GM18499 (cell line): ENCODE data around the gene FUT1.
"Not testable (repeated sequence)": the region's sequence is repeated elsewhere in the genome, so short reads cannot be mapped to it uniquely, and the experiment has no call there.

Source experiments
- ATAC-seq: cut with Tn5 transposase; IDR thresholded peaks from one replicate; pipeline ENCODE4 v1.9.1; 2021; ENCODE audit warnings: moderate number of reproducible peaks; ENCODE audit not compliant: insufficient read depth, unreplicated experiment

The FUT1 gene

GRCh38 chr19:48752496-48753365, at the start of gene FUT1:
FUT1 (minus strand) TSS chr19:48752641; CDS start chr19:48751281, 1,360 bp downstream.
- no peak for ATAC-seq

- no peak for ATAC-seq
These were observed 47.2 kb upstream of the FUT1 start for GRCh38 chr19:48799358-48800300.

DNA sequence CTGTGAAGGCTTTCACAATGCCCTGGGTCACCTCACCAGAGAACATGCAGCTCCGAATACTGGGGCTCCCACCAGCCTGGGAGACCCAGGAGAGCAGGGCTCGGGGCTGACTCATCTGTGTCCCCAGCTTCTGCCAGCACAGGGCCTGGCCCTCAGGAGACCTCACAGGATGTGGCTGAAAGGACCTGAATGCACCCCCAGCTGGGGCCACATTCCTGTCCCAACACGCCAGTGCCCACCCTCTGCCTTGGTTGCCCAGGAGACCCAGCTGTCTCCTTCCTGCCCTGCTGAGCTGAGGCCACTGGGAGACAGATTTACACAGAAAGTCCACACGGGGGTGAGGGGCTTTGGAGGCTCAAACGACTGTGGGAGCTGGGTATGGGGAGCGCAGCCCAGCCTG, 46.5 kb upstream of the FUT1 start:
- no peak for ATAC-seq

DNA sequence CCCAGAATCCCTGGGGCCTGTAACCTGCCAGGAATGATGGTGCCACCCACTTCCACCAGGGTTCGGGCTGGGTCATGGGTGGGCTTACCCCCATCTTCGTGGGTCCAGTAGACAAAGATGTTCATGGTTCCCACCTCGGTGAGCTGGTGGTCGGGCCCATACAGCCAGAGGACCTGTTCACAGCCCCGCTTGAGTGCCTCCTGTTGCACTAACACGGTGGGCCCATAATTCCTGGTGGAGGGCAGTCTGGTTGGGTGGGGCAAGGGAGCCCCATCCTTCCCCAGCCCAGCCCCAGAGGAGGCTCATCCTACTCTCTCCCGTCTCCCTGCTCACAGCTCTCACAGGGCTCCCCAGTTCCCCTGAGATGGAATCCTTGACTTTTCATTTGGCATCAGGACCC, 44.7 kb upstream of the FUT1 start:
- ATAC-seq = no peak

- no peak for ATAC-seq
These were observed 44.0 kb upstream of the FUT1 start for GRCh38 chr19:48796298-48797083.

DNA sequence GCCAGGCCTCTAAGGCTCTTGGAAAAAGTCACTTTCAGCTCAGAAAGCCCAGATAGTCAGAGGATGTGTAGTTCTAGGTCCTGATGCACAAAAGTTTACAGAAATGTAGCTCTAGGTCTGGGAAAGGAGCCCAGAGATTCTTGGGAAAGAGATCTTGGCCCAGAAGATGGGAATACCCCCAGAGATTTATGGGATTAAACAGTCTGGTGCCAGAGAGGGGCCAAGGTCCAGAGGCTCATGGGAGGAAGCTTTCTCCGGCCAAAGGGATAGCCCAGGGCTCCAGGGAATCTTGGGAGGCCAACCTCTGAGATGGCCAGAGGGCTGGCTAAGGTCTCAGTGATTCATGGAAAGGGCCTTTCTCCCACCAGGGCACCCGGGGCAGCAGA, 43.2 kb upstream of the FUT1 start:
- no peak for ATAC-seq

- no peak for ATAC-seq
These were observed 42.7 kb upstream of the FUT1 start for GRCh38 chr19:48795055-48795684.

DNA sequence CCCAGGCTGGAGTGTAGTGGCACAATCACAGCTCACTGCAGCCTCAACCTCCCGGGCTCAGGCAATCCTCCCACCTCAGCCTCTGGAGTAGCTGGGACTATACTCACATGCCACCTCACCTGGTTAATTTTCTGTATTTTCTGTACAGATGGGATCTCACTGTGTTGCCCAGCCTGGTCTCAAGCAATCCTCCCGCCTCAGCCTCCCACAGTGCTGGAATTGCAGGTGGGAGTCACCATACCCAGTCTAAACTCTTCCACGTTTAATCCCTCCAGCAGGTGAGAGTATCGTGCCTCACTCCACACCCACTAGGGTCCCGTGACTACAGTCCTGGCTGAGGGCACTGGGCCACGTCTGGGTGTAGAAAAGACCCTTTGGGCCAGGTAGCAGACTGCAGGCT, 41.9 kb upstream of the FUT1 start:
- ATAC-seq = no peak

- no peak for ATAC-seq
These were observed 40.8 kb upstream of the FUT1 start for GRCh38 chr19:48793271-48793670.

GRCh38 chr19:48787331-48787730, 34.9 kb upstream of the FUT1 start:
- ATAC-seq = not testable (repeated sequence)

DNA sequence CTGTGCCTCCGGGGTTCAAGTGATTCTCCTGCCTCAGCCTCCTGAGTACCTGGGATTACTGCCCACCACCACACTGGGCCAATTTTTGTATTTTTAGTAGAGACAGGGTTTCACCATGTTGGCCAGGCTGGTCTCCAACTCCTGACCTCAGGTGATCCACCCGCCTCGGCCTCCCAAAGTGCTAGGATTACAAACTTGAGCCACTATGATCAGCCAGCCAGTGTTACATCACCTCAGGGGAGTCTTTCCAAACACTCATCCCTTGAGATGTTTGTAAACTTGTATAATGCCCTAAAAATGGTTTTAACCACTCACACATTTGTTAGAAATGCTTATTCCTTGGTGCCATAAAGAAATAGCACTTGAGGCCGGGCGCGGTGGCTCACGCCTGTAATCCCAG, 34.0 kb upstream of the FUT1 start:
- ATAC-seq = not testable (repeated sequence)

GRCh38 chr19:48784527-48784926, 32.1 kb upstream of the FUT1 start:
- no peak for ATAC-seq

DNA sequence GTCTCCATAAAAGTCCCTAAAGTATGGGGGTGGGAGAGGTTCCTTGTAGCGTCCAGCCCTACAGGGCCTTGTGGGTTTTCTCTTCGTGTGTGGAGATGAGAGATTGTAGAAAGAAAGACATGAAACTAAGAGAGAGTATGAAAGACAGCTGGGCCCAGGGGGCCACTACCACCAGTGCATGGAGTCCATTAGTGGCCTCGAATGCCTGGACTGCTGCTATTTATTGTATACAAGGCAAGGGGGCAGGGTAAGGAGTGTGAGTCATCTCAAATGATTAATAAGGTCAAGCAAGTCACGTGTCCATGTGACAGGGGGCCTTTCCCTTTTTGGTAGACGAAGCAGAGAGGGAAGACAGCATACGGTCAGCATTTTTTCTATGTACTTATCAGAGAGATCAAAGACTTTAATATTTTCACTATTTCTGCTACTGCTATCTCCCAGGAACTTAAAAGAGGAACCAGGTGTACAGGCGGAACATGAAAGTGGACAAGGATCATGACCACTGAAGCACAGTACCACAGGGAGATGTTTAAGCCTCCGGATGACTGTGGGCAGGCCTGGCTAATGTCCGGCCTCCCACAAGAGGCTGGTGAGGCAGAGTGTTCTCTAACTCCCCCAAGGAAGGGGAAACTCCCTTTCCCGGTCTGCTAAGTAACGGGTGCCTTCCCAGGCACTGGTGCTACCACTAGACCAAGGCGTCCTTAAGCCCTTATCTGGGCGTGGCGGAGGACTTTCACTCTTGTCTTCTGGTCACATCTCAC, 28.4 kb upstream of the FUT1 start:
- no peak for ATAC-seq

DNA sequence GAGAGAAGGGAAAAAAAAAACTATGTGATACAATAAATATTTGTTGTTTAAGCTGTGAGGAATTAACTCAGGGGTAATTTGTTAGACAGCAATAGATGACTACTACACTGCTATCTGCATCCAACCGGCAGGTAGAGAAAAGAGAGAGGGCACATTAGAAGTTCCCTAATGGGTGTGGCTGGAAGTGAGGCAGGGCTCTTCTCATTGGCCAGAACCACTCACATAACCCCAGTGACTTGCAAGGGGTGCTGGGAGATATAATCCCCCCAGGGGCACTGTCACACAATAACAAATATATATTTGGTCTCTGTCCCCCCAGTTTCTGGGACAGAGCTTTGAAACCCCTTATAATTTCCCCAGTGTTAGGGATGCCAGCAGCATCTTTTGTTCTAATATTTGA, 27.2 kb upstream of the FUT1 start:
- ATAC-seq = no peak

DNA sequence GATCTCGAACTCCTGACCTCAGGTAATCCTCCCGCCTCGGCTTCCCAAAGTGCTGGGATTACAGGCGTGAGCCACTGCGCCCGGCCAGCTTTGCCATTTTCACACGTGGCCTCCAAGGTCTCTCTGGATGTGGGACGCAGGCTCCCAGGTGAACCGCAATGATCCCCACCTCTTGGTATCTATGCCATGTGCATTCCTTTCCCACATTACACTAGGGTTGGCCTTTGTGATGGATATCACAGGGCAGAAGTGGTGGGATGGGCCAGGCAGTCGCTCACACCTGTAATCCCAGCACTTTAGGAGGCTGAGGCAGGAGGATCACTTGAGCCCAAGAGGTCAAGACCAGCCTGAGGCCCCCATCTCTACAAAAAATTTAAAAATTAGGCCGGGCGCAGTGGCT, 25.3 kb upstream of the FUT1 start:
- ATAC-seq = no peak

GRCh38 chr19:48777139-48777538, 24.7 kb upstream of the FUT1 start:
- ATAC-seq = no peak

GRCh38 chr19:48772503-48772953, 20.1 kb upstream of the FUT1 start:
- no peak for ATAC-seq

GRCh38 chr19:48770734-48771472, 18.5 kb upstream of the FUT1 start:
- ATAC-seq = no peak

- no peak for ATAC-seq
These were observed 17.8 kb upstream of the FUT1 start for GRCh38 chr19:48770266-48770665.
